Caco-2 (cell line): ENCODE measurements around the gene ZSWIM5. TPM values are rescaled to one million over a fixed set of nuclear protein-coding genes. Genes with fewer than 3 reads are reported as not detected.

Experiments
- BruUV-seq: library from RNA; stranded (reverse); fragments of 400-500 nt; replicated peaks from 2 replicates; lab custom pipeline; 2021; lab: Mats Ljungman, UMichigan
- CTCF ChIA-PET: fragments of 300-600 bp; sonication (Branson Sonifier 250); formaldehyde crosslinking; loops from one replicate; lab custom pipeline; 2022; ENCODE audit warnings: antibody characterized with exemption; lab: Charles Lee
- POLR2A ChIA-PET: fragments of 300-600 bp; sonication (Branson Sonifier 250); formaldehyde crosslinking; loops from one replicate; lab custom pipeline; 2022; ENCODE audit warnings: antibody characterized with exemption; lab: Charles Lee
- DNase-seq, 2 experiments: peaks; one replicate each; pipeline versions ENCODE4 v3.0.0 to v3.0.0-alpha.2; 2020 to 2022
- H3K27me3 ChIP-seq: replicated peaks from 2 replicates; pipeline ENCODE4 v1.6.0; 2011; ENCODE audit warnings: low read length; ENCODE audit not compliant: control insufficient read depth, insufficient read depth
- H3K36me3 ChIP-seq: 2 replicates; pipeline ENCODE4 v1.5.1; 2011; ENCODE audit warnings: low read length; ENCODE audit not compliant: control insufficient read depth, insufficient read depth
- H3K4me1 ChIP-seq: fragments of 250-450 bp; sonication (Bioruptor Pico); 2 replicates; pipeline ENCODE4 v1.5.1; 2020; ENCODE audit warnings: mild to moderate bottlenecking
- H3K4me3 ChIP-seq: 2 replicates; pipeline ENCODE4 v1.5.1; 2011; ENCODE audit warnings: low read depth, mild to moderate bottlenecking, control low read depth, low read length
- H3K9me3 ChIP-seq: fragments of 250-450 bp; sonication (Bioruptor Pico); 2 replicates; pipeline ENCODE4 v1.5.1; 2020; ENCODE audit warnings: mild to moderate bottlenecking, moderate library complexity
- H3K27ac Mint-ChIP-seq: one replicate; pipeline ENCODE4 v1.8.0; 2022; ENCODE audit warnings: mixed read lengths; ENCODE audit not compliant: unreplicated experiment
- H3K27me3 Mint-ChIP-seq: one replicate; pipeline ENCODE4 v1.8.0; 2022; ENCODE audit warnings: mixed read lengths; ENCODE audit not compliant: insufficient read depth, unreplicated experiment
- H3K36me3 Mint-ChIP-seq: one replicate; pipeline ENCODE4 v1.8.0; 2022; ENCODE audit warnings: mild to moderate bottlenecking, mixed read lengths; ENCODE audit not compliant: insufficient read depth, unreplicated experiment
- H3K4me1 Mint-ChIP-seq: one replicate; pipeline ENCODE4 v1.8.0; 2022; ENCODE audit warnings: low read depth, mixed read lengths; ENCODE audit not compliant: unreplicated experiment
- H3K4me3 Mint-ChIP-seq: one replicate; pipeline ENCODE4 v1.8.0; 2022; ENCODE audit warnings: mild to moderate bottlenecking, moderate library complexity, mixed read lengths; ENCODE audit not compliant: unreplicated experiment
- H3K9me3 Mint-ChIP-seq: one replicate; pipeline ENCODE4 v1.8.0; 2022; ENCODE audit warnings: mixed read lengths; ENCODE audit not compliant: unreplicated experiment
- intact Hi-C: fragments of 100-400 bp; cut with micrococcal nuclease; formaldehyde crosslinking; loops from one replicate; pipeline ENCODE4 v1.10.0; 2022; ENCODE audit not compliant: unreplicated experiment
- total RNA-seq: library from RNA; stranded (reverse); gene quantifications from 2 replicates; pipeline ENCODE4 v1.2.3, GENCODE V29; 2022
- TF ChIP-seq, protein P1 (sequence below), 2 experiments: fragments of 200-600 bp in 1 of 2; IDR thresholded peaks; 1 replicate in 1 of 2; 2 replicates in 1 of 2; pipeline versions ENCODE4 v1.5.1 to v1.8.0; 2011 to 2022; ENCODE audit warnings: antibody characterized with exemption in 1 of 2, control low read depth in 1 of 2, inconsistent platforms in 1 of 2, low read depth in 1 of 2, low read length in 1 of 2, mild to moderate bottlenecking in 1 of 2, moderate library complexity in 1 of 2; ENCODE audit not compliant: insufficient read depth in 1 of 2, severe bottlenecking in 1 of 2, unreplicated experiment in 1 of 2

ZSWIM5 gene
- total RNA-seq, 1 experiment from 2014 or later: 0.54 TPM

DNA sequence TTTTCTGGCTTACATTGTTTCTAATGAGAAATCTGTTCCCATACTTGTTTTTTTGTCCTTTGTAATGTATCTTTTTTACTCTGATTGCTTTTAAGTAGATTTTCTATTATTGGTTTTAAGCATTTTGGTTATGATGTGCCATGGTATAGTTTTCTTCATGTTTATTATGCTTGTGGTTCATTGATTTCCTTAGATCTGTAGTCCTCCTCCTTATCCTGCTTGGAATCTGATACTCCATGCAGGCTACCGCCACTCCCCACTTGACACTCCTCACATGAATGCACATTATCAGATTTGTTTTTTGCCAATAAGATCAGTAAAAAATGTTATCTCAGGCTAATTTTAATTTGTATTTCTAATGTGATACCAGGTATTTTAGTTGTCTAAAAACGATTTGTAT, 173.6 kb downstream of the ZSWIM5 start:
- Mint-ChIP-seq H3K4me1 (no peaks in the 10 kb centered on the region), H3K27ac (no peak overlapping the region), H3K36me3 (no peaks in the 10 kb centered on the region), H3K9me3 (no peaks in the 10 kb centered on the region), H3K27me3 (no peaks in the 10 kb centered on the region), H3K4me3 (no peak overlapping the region)
- no peaks in the 10 kb centered on the region for H3K36me3 ChIP-seq
- H3K9me3 ChIP-seq: no peaks in the 10 kb centered on the region
- no peak for DNase-seq
- no peaks in the 10 kb centered on the region for H3K27me3 ChIP-seq
- no peak overlapping the region for H3K4me3 ChIP-seq
- TF ChIP-seq, protein P1, sequence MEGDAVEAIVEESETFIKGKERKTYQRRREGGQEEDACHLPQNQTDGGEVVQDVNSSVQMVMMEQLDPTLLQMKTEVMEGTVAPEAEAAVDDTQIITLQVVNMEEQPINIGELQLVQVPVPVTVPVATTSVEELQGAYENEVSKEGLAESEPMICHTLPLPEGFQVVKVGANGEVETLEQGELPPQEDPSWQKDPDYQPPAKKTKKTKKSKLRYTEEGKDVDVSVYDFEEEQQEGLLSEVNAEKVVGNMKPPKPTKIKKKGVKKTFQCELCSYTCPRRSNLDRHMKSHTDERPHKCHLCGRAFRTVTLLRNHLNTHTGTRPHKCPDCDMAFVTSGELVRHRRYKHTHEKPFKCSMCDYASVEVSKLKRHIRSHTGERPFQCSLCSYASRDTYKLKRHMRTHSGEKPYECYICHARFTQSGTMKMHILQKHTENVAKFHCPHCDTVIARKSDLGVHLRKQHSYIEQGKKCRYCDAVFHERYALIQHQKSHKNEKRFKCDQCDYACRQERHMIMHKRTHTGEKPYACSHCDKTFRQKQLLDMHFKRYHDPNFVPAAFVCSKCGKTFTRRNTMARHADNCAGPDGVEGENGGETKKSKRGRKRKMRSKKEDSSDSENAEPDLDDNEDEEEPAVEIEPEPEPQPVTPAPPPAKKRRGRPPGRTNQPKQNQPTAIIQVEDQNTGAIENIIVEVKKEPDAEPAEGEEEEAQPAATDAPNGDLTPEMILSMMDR (IDR thresholded peaks at IDR 0.05; ENCODE audit: insufficient read depth in 1 of 2, low read depth in 1 of 2, low read length in 1 of 2, severe bottlenecking in 1 of 2, unreplicated experiment in 1 of 2): no peak
- CTCF ChIA-PET: interaction anchor here (0.7 kb wide), 1 partner anchor 259 kb away, joined by 3 read pairs; no protein-coding TSS in a partner anchor
- H3K4me1 ChIP-seq: no peaks in the 10 kb centered on the region
- intact Hi-C loops: no loop called here
- BruUV-seq: no TSS peak
- POLR2A ChIA-PET: interaction anchor here (0.5 to 0.6 kb wide), 2 partner anchors 59 to 158 kb away, joined by 3 to 13 read pairs; no protein-coding TSS in a partner anchor

- Histone ChIP-seq H3K36me3 (no peaks in the 10 kb centered on the region), H3K4me3 (no peak overlapping the region), H3K27me3 (no peaks in the 10 kb centered on the region), H3K4me1 (no peaks in the 10 kb centered on the region), H3K9me3 (no peaks in the 10 kb centered on the region)
- H3K36me3 Mint-ChIP-seq: no peaks in the 10 kb centered on the region
- no peak overlapping the region for H3K27ac Mint-ChIP-seq
- H3K4me1 Mint-ChIP-seq: no peaks in the 10 kb centered on the region
- intact Hi-C loops: no loop called here
- no peaks in the 10 kb centered on the region for H3K27me3 Mint-ChIP-seq
- TF ChIP-seq, protein P1 (IDR thresholded peaks at IDR 0.05; ENCODE audit: insufficient read depth in 1 of 2, low read depth in 1 of 2, low read length in 1 of 2, severe bottlenecking in 1 of 2, unreplicated experiment in 1 of 2): no peak
- no peaks in the 10 kb centered on the region for H3K9me3 Mint-ChIP-seq
- no TSS peak for BruUV-seq
- ChIA-PET CTCF (no interaction called here), POLR2A (no interaction called here)
- H3K4me3 Mint-ChIP-seq: no peak overlapping the region
- no peak for DNase-seq
These were observed 180.0 kb downstream of the ZSWIM5 start for GRCh38 chr1:45026446-45026845.

DNA sequence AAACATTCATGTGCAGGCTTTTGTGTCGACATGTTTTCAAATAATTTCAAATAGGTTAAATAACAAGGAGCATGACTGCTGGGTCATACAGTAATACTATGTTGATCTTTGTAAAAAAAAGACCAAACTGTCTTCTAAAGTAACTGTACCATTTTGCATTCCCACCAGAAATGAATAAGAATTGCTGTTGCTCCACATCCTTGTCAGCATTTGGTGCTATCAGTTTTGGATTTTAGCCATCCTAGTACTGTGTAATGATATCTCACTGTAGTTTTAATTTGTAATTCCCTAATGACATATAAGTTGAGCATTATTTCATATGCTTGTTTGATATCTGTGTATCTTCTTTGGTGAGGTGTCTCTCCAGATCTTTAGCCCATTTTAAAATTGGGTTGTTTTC, 182.7 kb downstream of the ZSWIM5 start:
- TF ChIP-seq, protein P1 (IDR thresholded peaks at IDR 0.05; ENCODE audit: insufficient read depth in 1 of 2, low read depth in 1 of 2, low read length in 1 of 2, severe bottlenecking in 1 of 2, unreplicated experiment in 1 of 2): no peak
- Mint-ChIP-seq H3K9me3 (no peaks in the 10 kb centered on the region), H3K27me3 (no peaks in the 10 kb centered on the region), H3K4me1 (no peaks in the 10 kb centered on the region), H3K36me3 (no peaks in the 10 kb centered on the region), H3K27ac (no peak overlapping the region), H3K4me3 (no peak overlapping the region)
- Histone ChIP-seq H3K4me3 (no peak overlapping the region), H3K4me1 (no peaks in the 10 kb centered on the region), H3K27me3 (no peaks in the 10 kb centered on the region), H3K36me3 (no peaks in the 10 kb centered on the region), H3K9me3 (no peaks in the 10 kb centered on the region)
- BruUV-seq: no TSS peak
- ChIA-PET POLR2A (no interaction called here), CTCF (no interaction called here)
- no peak for DNase-seq
- intact Hi-C loops: no loop called here
